Left lung (tissue), 10 donors: ENCODE measurements around the gene NFIA. TPM values are rescaled to one million over a fixed set of nuclear protein-coding genes. Genes with fewer than 3 reads are reported as not detected.

Experiments used
- ATAC-seq: fragments of 200-7000 bp; cut with Tn5 transposase; one replicate; pipeline ENCODE4 v1.9.1; 2020; ENCODE audit warnings: moderate library complexity
- DNase-seq, 4 donors: peaks; one replicate each; pipeline ENCODE4 v3.0.0-alpha.2; 2013 to 2020
- H3K27ac ChIP-seq, 2 donors: fragments of 200-600 bp; sonication (generic) in 1 of 2; one replicate each; pipeline versions ENCODE4 v1.5.0 to v1.8.0; 2020 to 2021
- H3K27me3 ChIP-seq, 2 donors: fragments of 200-600 bp; sonication (generic) in 1 of 2; one replicate each; pipeline versions ENCODE4 v1.5.0 to v1.8.0; 2020 to 2021
- H3K36me3 ChIP-seq, 2 donors: fragments of 200-600 bp; sonication (generic) in 1 of 2; one replicate each; pipeline versions ENCODE4 v1.5.0 to v1.8.0; 2020 to 2021
- H3K4me1 ChIP-seq, 2 donors: fragments of 200-600 bp; one replicate each; pipeline ENCODE4 v1.8.0; 2021
- H3K4me3 ChIP-seq, 2 donors: fragments of 200-600 bp; sonication (generic) in 1 of 2; one replicate each; pipeline versions ENCODE4 v1.5.0 to v1.8.0; 2020 to 2021; ENCODE audit warnings: mild to moderate bottlenecking in 1 of 2
- H3K9me3 ChIP-seq, 2 donors: fragments of 200-600 bp; sonication (generic) in 1 of 2; one replicate each; pipeline versions ENCODE4 v1.5.0 to v1.8.0; 2020 to 2021
- intact Hi-C, 2 donors: fragments of 100-400 bp; cut with DNase I; formaldehyde crosslinking; loops; one replicate each; pipeline versions ENCODE4 v1.11.2 to v1.14.2; 2022
- polyA plus RNA-seq, 6 donors: library from polyadenylated mRNA; unstranded; fragments of 120-200 nt; gene quantifications; one replicate each; pipeline ENCODE4 v1.2.1, GENCODE V29; 2013; ENCODE audit not compliant: insufficient read length in 6 of 6
- total RNA-seq, 2 donors: library from RNA; stranded (reverse); fragmentation: NEBNext Ultra II Directional; extraction: Animal tissue kit (Norgen Biotek cat#: 25700); gene quantifications; one replicate each; pipeline ENCODE4 v1.2.1, GENCODE V29; 2021
- TF ChIP-seq, protein P1 (sequence below), 2 donors: fragments of 200-600 bp; sonication (generic) in 1 of 2; IDR thresholded peaks; one replicate each; pipeline versions ENCODE4 v1.5.0 to v1.8.0; 2021; ENCODE audit warnings: antibody characterized with exemption in 2 of 2
- donor health status: DM: no; HTN: yes; CAD: no.
- donor health status: DM: no; HTN: no; CAD: no.

Gene NFIA
- total and polyA plus RNA-seq, 8 donors = 30.4 to 60.7 (median 37.6) TPM

- ATAC-seq = no peak
- H3K27ac ChIP-seq = no peak overlapping the region
- peaks cover 0 to 9% of the 10 kb centered on the region in 2 donors for H3K9me3 ChIP-seq
- H3K27me3 ChIP-seq = no peaks in the 10 kb centered on the region
- peaks cover 0 to 3% of the 10 kb centered on the region in 2 donors for H3K4me1 ChIP-seq
- TF ChIP-seq, protein P1, sequence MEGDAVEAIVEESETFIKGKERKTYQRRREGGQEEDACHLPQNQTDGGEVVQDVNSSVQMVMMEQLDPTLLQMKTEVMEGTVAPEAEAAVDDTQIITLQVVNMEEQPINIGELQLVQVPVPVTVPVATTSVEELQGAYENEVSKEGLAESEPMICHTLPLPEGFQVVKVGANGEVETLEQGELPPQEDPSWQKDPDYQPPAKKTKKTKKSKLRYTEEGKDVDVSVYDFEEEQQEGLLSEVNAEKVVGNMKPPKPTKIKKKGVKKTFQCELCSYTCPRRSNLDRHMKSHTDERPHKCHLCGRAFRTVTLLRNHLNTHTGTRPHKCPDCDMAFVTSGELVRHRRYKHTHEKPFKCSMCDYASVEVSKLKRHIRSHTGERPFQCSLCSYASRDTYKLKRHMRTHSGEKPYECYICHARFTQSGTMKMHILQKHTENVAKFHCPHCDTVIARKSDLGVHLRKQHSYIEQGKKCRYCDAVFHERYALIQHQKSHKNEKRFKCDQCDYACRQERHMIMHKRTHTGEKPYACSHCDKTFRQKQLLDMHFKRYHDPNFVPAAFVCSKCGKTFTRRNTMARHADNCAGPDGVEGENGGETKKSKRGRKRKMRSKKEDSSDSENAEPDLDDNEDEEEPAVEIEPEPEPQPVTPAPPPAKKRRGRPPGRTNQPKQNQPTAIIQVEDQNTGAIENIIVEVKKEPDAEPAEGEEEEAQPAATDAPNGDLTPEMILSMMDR (IDR thresholded peaks at IDR 0.05) = no peak
- peaks cover 0 to 9% of the 10 kb centered on the region in 2 donors for H3K36me3 ChIP-seq
- DNase-seq = no peak
- intact Hi-C loops = no loop called here
- no peak overlapping the region for H3K4me3 ChIP-seq
These were observed 311.2 kb downstream of the NFIA start for GRCh38 chr1:61393575-61393974.

DNA sequence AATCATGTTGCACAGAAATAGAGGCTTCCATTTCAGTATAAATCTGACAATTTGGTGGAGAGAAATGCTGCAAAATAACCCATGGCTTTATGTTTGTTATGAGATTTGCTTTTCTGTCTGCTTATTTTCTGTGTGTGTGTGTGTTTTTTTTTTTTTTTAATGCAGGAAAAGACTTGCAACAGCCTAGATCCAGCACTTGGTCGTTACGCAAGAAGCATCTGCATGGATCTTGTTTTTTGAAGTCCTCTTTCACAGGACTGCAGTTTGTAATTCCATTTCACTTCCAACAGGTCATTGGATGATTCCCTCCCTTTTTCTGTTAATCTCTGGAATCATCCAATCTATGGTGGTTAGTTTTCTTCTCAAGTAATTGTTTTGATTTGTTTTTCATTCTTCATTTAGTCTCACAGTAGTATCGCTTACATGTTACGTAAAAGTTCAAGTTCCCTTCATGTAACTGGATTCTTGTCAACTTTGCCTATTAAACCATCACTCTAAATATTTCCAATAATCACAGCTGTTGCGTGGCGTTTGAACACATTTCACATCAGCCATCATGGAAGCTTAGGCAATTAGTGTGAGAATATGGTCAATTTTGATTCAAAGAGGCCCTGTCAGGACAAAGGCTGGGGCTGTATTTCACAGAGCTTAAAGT is 312.9 kb downstream of the NFIA start:
- H3K36me3 ChIP-seq = no peaks in the 10 kb centered on the region
- DNase-seq (no peak), ATAC-seq (no peak)
- peaks cover 0 to 3% of the 10 kb centered on the region in 2 donors for H3K4me1 ChIP-seq
- intact Hi-C loops = no loop called here
- no peak overlapping the region for H3K27ac ChIP-seq
- H3K9me3 ChIP-seq = no peaks in the 10 kb centered on the region
- TF ChIP-seq, protein P1 (IDR thresholded peaks at IDR 0.05) = no peak
- H3K27me3 ChIP-seq = no peaks in the 10 kb centered on the region
- no peak overlapping the region for H3K4me3 ChIP-seq

- TF ChIP-seq, protein P1 (IDR thresholded peaks at IDR 0.05) = no peak
- peaks cover 0 to 3% of the 10 kb centered on the region in 2 donors for H3K4me1 ChIP-seq
- no peaks in the 10 kb centered on the region for H3K9me3 ChIP-seq
- ATAC-seq (no peak), DNase-seq (no peak)
- H3K4me3 ChIP-seq = no peak overlapping the region
- no peak overlapping the region for H3K27ac ChIP-seq
- H3K36me3 ChIP-seq = no peaks in the 10 kb centered on the region
- H3K27me3 ChIP-seq = no peaks in the 10 kb centered on the region
- intact Hi-C loops = no loop called here
These were observed 315.1 kb downstream of the NFIA start for GRCh38 chr1:61397495-61397894.

DNA sequence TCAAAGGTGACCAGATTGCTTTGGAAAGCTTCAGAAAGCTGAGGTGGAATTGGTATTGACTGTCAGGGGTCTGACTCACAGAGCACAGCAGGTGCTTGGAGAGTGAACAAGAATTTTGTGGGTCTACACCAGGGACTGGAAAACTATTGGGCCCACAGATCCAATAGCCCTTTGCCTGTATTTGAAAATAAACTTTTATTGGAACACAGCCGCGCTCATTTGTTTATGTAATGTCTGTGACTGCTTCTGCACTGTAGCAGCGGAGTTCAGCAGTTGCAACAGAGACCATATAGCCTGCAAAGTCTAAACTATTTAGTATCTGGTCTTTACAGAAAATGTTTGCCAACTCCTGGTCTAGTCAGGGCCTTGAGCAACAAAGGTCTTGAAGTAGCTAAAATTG is 315.6 kb downstream of the NFIA start:
- peaks cover 0 to 3% of the 10 kb centered on the region in 2 donors for H3K4me1 ChIP-seq

GRCh38 chr1:61399199-61399598 is 316.8 kb downstream of the NFIA start:
- Histone ChIP-seq H3K27me3 (no peaks in the 10 kb centered on the region), H3K4me1 (peaks cover 0 to 3% of the 10 kb centered on the region in 2 donors), H3K4me3 (no peak overlapping the region), H3K36me3 (no peaks in the 10 kb centered on the region), H3K9me3 (no peaks in the 10 kb centered on the region), H3K27ac (no peak overlapping the region)
- DNase-seq (no peak), ATAC-seq (peak; percentile 12)
- TF ChIP-seq, protein P1 (IDR thresholded peaks at IDR 0.05) = no peak
- intact Hi-C loops = no loop called here

More for the DNA sequence above, 315.6 kb downstream of the NFIA start:
- Histone ChIP-seq H3K4me3 (no peak overlapping the region), H3K36me3 (no peaks in the 10 kb centered on the region), H3K9me3 (no peaks in the 10 kb centered on the region), H3K27me3 (no peaks in the 10 kb centered on the region), H3K27ac (no peak overlapping the region)
- intact Hi-C loops = no loop called here
- DNase-seq (peak in 2 of 4 donors; percentile 52 to 67), ATAC-seq (no peak)
- TF ChIP-seq, protein P1 (IDR thresholded peaks at IDR 0.05) = no peak
